PC-3 (cell line): Measurements from ENCODE around the gene CCDC112.

Experiments
- CTCF ChIP-seq: fragments of 300-600 bp; sonication (generic); conservative IDR thresholded peaks from 2 replicates; pipeline ENCODE4 v1.5.1; 2017; ENCODE audit warnings: antibody characterized with exemption, low read depth, mild to moderate bottlenecking, low read length
- EZH2 ChIP-seq: fragments of 300-600 bp; sonication (generic); IDR thresholded peaks from one replicate; pipeline ENCODE4 v1.6.1; 2017; ENCODE audit warnings: antibody characterized with exemption, mild to moderate bottlenecking, low read length; ENCODE audit not compliant: unreplicated experiment

DNA sequence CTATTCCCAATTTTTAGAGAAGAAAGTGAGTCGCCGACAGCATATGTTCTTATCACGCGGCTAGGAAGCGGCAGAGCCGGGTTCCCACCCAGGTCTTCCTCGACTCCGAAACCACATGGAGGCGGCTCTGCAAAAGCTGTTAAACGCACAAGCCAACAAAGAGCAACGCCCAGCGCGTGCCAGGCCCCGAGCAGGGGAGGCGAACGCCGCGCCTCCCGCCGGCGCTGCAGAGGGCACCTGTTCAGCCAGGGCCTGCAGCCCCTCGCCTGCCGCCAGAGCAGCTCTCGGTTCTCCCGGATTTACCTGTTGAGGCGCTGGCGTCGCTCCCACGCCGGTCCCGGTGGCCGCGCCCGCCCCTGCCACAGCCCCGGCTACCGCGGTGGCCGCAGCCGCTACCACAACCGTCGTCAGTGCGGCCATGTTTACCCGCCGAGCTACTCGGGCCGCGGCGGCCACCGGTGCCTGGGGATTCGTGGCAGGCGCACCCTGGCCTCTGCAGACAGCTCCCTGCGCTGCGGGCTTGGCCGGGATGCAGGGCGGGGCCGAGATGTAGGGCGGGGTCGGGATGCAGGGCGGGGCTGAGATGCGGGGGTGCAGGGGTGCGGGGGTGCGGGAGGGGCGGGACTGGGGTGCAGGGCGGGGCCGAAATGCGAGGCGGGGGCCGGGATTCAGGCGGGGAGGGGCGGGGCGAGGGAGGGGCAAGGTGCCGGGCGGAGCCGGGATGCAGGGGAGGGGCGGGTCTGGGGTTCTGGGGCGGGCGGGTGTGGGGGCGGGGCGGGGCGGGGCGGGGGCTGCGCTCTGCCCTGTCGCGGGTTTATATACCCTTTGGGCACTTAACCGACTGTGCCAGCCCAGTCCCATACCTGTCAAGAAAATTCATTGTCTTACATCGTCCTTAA is at the start of gene CCDC112:
- TF ChIP-seq CTCF (no peak), EZH2 (no peak)
